K562 (cell line): ENCODE measurements around the gene SNX19. TPM values are rescaled to one million over a fixed set of nuclear protein-coding genes. Genes with fewer than 3 reads are reported as not detected.

ENCODE experiments used
- ATAC-seq: fragments of 200-7000 bp; cut with Tn5 transposase; 3 replicates; pipeline ENCODE4 v1.9.1; 2020; ENCODE audit warnings: moderate library complexity
- BruUV-seq: library from RNA; stranded (reverse); fragments of 400-500 nt; replicated peaks from 2 replicates; lab custom pipeline; 2021; lab: Mats Ljungman, UMichigan
- CTCF ChIA-PET: fragments of 300-600 bp; formaldehyde crosslinking; extraction: SDS; loops from one replicate; lab custom pipeline; 2021; ENCODE audit warnings: low intra/inter-chr PET ratio; lab: Yijun Ruan, JAX
- POLR2A ChIA-PET: fragments of 300-600, 350-650 bp; sonication (Branson Sonifier 250); formaldehyde crosslinking; extraction: SDS; loops from one replicate; lab custom pipeline; 2021; ENCODE audit warnings: antibody characterized with exemption, inconsistent platforms; lab: Yijun Ruan, JAX
- DNase-seq, 4 experiments: peaks; one replicate each; pipeline versions ENCODE4 v3.0.0 to v3.0.0-alpha.2; 2011 to 2018; ENCODE audit warnings: low spot score in 3 of 4, mixed read lengths in 3 of 4; ENCODE audit errors: extremely low read depth in 1 of 4
- FAIRE-seq: peaks from 2 replicates; lab custom pipeline; 2011; peaks lifted over from hg19 to GRCh38; lab: Jason Lieb, UNC
- H2AFZ ChIP-seq: 2 replicates; pipeline ENCODE4 v1.6.0; 2011; ENCODE audit warnings: low read depth, low read length, control low read depth, inconsistent platforms
- H3K27ac ChIP-seq: fragments of 200-600 bp; 3 replicates; pipeline ENCODE4 v1.8.0; 2011; ENCODE audit warnings: low read depth, mild to moderate bottlenecking, control low read depth, inconsistent platforms, low read length, moderate library complexity, mixed read lengths; ENCODE audit errors: extremely low read depth
- H3K27me3 ChIP-seq, 2 experiments: fragments of 300-600 bp in 1 of 2; 2 replicates in 1 of 2; 3 replicates in 1 of 2; pipeline versions ENCODE4 v1.6.0 to v1.8.0; 2011; ENCODE audit warnings: inconsistent platforms in 2 of 2, low read length in 2 of 2, mild to moderate bottlenecking in 1 of 2, mixed read lengths in 1 of 2, moderate library complexity in 1 of 2; ENCODE audit not compliant: control insufficient read depth in 2 of 2, insufficient read depth in 2 of 2
- H3K36me3 ChIP-seq: fragments of 300-600 bp; 3 replicates; pipeline ENCODE4 v1.8.0; 2011; ENCODE audit warnings: mild to moderate bottlenecking, low read length, inconsistent platforms; ENCODE audit not compliant: control insufficient read depth, insufficient read depth
- H3K4me1 ChIP-seq, 2 experiments: fragments of 200-600 bp in 1 of 2; replicated peaks in 1 of 2; 2 replicates in 1 of 2; 3 replicates in 1 of 2; pipeline versions ENCODE4 v1.5.1 to v1.8.0; 2011; ENCODE audit warnings: inconsistent platforms in 2 of 2, low read length in 2 of 2, mild to moderate bottlenecking in 1 of 2, mixed read lengths in 1 of 2, moderate library complexity in 1 of 2; ENCODE audit not compliant: control insufficient read depth in 2 of 2, insufficient read depth in 2 of 2
- H3K4me2 ChIP-seq: 2 replicates; pipeline ENCODE4 v1.6.1; 2011; ENCODE audit warnings: low read length, control low read depth, inconsistent platforms, mixed read lengths; ENCODE audit not compliant: insufficient read depth
- H3K4me3 ChIP-seq: fragments of 200-600 bp; sonication (generic), shearing (Covaris generic); 2 replicates; pipeline ENCODE4 v1.5.1; 2016; ENCODE audit warnings: control low read depth, inconsistent platforms
- H3K79me2 ChIP-seq: fragments of 200-600 bp; 3 replicates; pipeline ENCODE4 v1.8.0; 2011; ENCODE audit warnings: low read length, inconsistent platforms; ENCODE audit not compliant: control insufficient read depth, insufficient read depth
- H3K9ac ChIP-seq, 2 experiments: 2 replicates each; pipeline versions ENCODE4 v1.6.0 to v1.6.1; 2011; ENCODE audit warnings: low read depth in 2 of 2, low read length in 2 of 2, control low read depth in 1 of 2, inconsistent platforms in 1 of 2, mild to moderate bottlenecking in 1 of 2, mixed read lengths in 1 of 2; ENCODE audit not compliant: insufficient read depth in 1 of 2
- H3K9me1 ChIP-seq: one replicate; pipeline ENCODE4 v1.6.0; 2011; ENCODE audit warnings: inconsistent platforms, mild to moderate bottlenecking, low read length, moderate library complexity; ENCODE audit not compliant: control insufficient read depth, insufficient read depth
- H3K9me3 ChIP-seq: replicated peaks from 2 replicates; pipeline ENCODE4 v1.5.1; 2011; ENCODE audit warnings: low read depth, low read length, inconsistent platforms; ENCODE audit not compliant: control insufficient read depth, insufficient read depth
- H4K20me1 ChIP-seq: replicated peaks from 2 replicates; pipeline ENCODE4 v1.6.1; 2011; ENCODE audit warnings: low read length, inconsistent platforms, mixed read lengths; ENCODE audit not compliant: control insufficient read depth, insufficient read depth
- CTCFL ChIP-seq: IDR thresholded peaks from 2 replicates; pipeline ENCODE4 v1.6.1; 2011; ENCODE audit warnings: borderline replicate concordance, low read depth, mild to moderate bottlenecking, moderate library complexity, low read length; ENCODE audit not compliant: insufficient read depth, poor library complexity, severe bottlenecking
- DNMT1 ChIP-seq: fragments of 450-650 bp; IDR thresholded peaks from 2 replicates; pipeline ENCODE4 v1.6.1; 2016; ENCODE audit warnings: antibody characterized with exemption, mild to moderate bottlenecking
- KDM2B ChIP-seq: fragments of 250-450 bp; sonication (Bioruptor Pico); IDR thresholded peaks from 2 replicates; pipeline ENCODE4 v1.8.0; 2021; ENCODE audit warnings: mild to moderate bottlenecking, moderate library complexity
- KDM5B ChIP-seq: fragments of 200-600 bp; sonication (generic); IDR thresholded peaks from 2 replicates; pipeline ENCODE4 v1.6.1; 2012; ENCODE audit warnings: low read depth, mild to moderate bottlenecking, moderate library complexity, low read length, control low read depth, inconsistent platforms; ENCODE audit not compliant: insufficient replicate concordance
- KHSRP ChIP-seq: fragments of 450-650 bp; IDR thresholded peaks from 2 replicates; pipeline ENCODE4 v1.6.1; 2017
- MLX ChIP-seq, 2 experiments: fragments of 450-650 bp in 1 of 2; sonication (generic) in 1 of 2; formaldehyde crosslinking; conservative IDR thresholded peaks; 2 replicates each; pipeline versions ENCODE4 v1.4.0 to v1.8.1; 2020 to 2022; ENCODE audit warnings: mild to moderate bottlenecking in 1 of 2, missing genetic modification reagents in 1 of 2
- NR3C1 ChIP-seq: sonication (generic); formaldehyde crosslinking; IDR thresholded peaks from 2 replicates; pipeline ENCODE4 v1.8.1; 2022; ENCODE audit warnings: missing genetic modification reagents
- PTBP1 ChIP-seq: fragments of 200-400 bp; formaldehyde crosslinking; IDR thresholded peaks from 2 replicates; pipeline ENCODE4 v1.6.1; 2017; ENCODE audit warnings: low read depth, low read length
- SMC3 ChIP-seq: conservative IDR thresholded peaks from 2 replicates; pipeline ENCODE4 v1.6.1; 2011; ENCODE audit warnings: low read depth, low read length, improper control_type of control experiment; ENCODE audit not compliant: insufficient read depth
- SRSF9 ChIP-seq: fragments of 200-400 bp; formaldehyde crosslinking; IDR thresholded peaks from 2 replicates; pipeline ENCODE4 v1.6.1; 2017; ENCODE audit warnings: low read depth, low read length, borderline replicate concordance
- ZBTB2 ChIP-seq: fragments of 450-650 bp; IDR thresholded peaks from 2 replicates; pipeline ENCODE4 v1.6.1; 2016; ENCODE audit warnings: antibody characterized with exemption
- ZEB2 ChIP-seq: fragments of 450-650 bp; IDR thresholded peaks from 2 replicates; pipeline ENCODE4 v1.6.1; 2016
- ZNF134 ChIP-seq: fragments of 250-450 bp; sonication (Bioruptor Pico); conservative IDR thresholded peaks from 2 replicates; pipeline ENCODE4 v1.4.0; 2020
- ZNF740 ChIP-seq, 3 experiments: fragments of 200-800 bp in 1 of 3; sonication (Bioruptor generic) in 1 of 3; sonication (generic) in 1 of 3; formaldehyde crosslinking in 1 of 3; IDR thresholded peaks; 2 replicates each; pipeline versions ENCODE4 v1.6.1 to v1.8.0; 2016 to 2022; ENCODE audit warnings: mild to moderate bottlenecking in 2 of 3, missing compliant biosample characterization in 2 of 3, missing genetic modification characterization in 2 of 3, missing genetic modification reagents in 1 of 3
- WGBS: fragments of 100-300 bp; shearing (Covaris generic); methylation state at CpG from one replicate; pipeline ENCODE4 v1.1.6; 2016; ENCODE audit warnings: low coverage, mixed read lengths; ENCODE audit not compliant: insufficient coverage; ENCODE audit errors: missing lambda C conversion rate; 5-methylcytosine and 5-hydroxymethylcytosine counted together
- in situ Hi-C: fragments of 300-500 bp; cut with MboI; formaldehyde crosslinking; loops from 4 replicates; pipeline ENCODE4 v1.15.0; 2018; ENCODE audit warnings: inconsistent platforms, mixed read lengths
- intact Hi-C: fragments of 100-400 bp; cut with micrococcal nuclease; formaldehyde crosslinking; loops from 2 replicates; pipeline ENCODE4 v1.14.2; 2022
- polyA plus RNA-seq, 8 experiments: library from polyadenylated mRNA; depleted of rRNA in 4 of 8; stranded (reverse) in 5 of 8; unstranded in 3 of 8; fragments of >200 nt; fragmentation: Nextera tagmentation in 2 of 8; fragmentation: Illumina TruSeq in 1 of 8; extraction: Ambion mirVana in 2 of 8; extraction: Trizol in 1 of 8; gene quantifications; 2 replicates each; pipeline versions ENCODE4 v1.2.1 to v1.2.3, GENCODE V29; 2011 to 2014; ENCODE audit warnings: inconsistent platforms in 1 of 8, missing spikeins in 1 of 8
- total RNA-seq, 7 experiments: library from RNA; depleted of rRNA in 6 of 7; stranded (reverse); fragments of >200 nt in 6 of 7; fragmentation: Illumina TruSeq in 2 of 7; extraction: Trizol in 2 of 7; gene quantifications; 2 replicates each; pipeline versions ENCODE4 v1.2.1 to v1.2.3, GENCODE V29; 2011 to 2021; ENCODE audit warnings: low replicate concordance in 1 of 7

Gene SNX19
- total and polyA plus RNA-seq, 9 of the 15 experiments (the other 6 are each of a cell fraction or from before 2014, with no cell fraction given), result 2.2 to 31.3 (median 19.6) TPM

GRCh38 chr11:130861283-130861682 is 55.0 kb downstream of the SNX19 start:
- in situ Hi-C loops (loop anchor here (5.0 kb wide), 1 partner anchor 649 kb away; no protein-coding TSS in a partner anchor), intact Hi-C loops (no loop called here)
- no TSS peak for BruUV-seq
- Histone ChIP-seq H3K9me1 (no peaks in the 10 kb centered on the region), H3K79me2 (no peaks in the 10 kb centered on the region), H3K27me3 (peaks cover 8 to 20% of the 10 kb centered on the region in 2 experiments; a peak in 4 of 5 replicates), H3K4me3 (no peak overlapping the region), H3K9ac (no peak overlapping the region), H3K4me2 (no peak overlapping the region), H2AFZ (no peak overlapping the region), H4K20me1 (peaks cover 8% of the 10 kb centered on the region), H3K27ac (no peak overlapping the region), H3K4me1 (peaks cover 0 to 3% of the 10 kb centered on the region in 2 experiments; a peak in 1 of 5 replicates), H3K9me3 (no peaks in the 10 kb centered on the region), H3K36me3 (no peaks in the 10 kb centered on the region)
- TF ChIP-seq KDM2B (CRISPR knock-in tag) (no peak), KDM5B (no peak), ZNF740 (CRISPR knock-in tag; IDR thresholded peaks at IDR 0.05) (no peak), ZNF740 (tag; IDR thresholded peaks at IDR 0.05) (no peak), PTBP1 (no peak), NR3C1 (CRISPR knock-in tag) (no peak), DNMT1 (no peak), ZBTB2 (no peak), SRSF9 (no peak), CTCFL (no peak), ZNF134 (CRISPR knock-in tag) (no peak), KHSRP (no peak), SMC3 (no peak), ZEB2 (no peak), MLX (CRISPR knock-in tag; conservative IDR thresholded peaks at IDR 0.05) (no peak)
- ChIA-PET CTCF (interaction anchor here (1.2 to 8.7 kb wide), 4 partner anchors 34 to 648 kb away, joined by 4 to 259 read pairs (median 16); no protein-coding TSS in a partner anchor), POLR2A (no interaction called here)
- 2% methylated on average over 14 of the region's 14 CpGs for WGBS
- FAIRE-seq, result no peak
- no peak for DNase-seq
- ATAC-seq, result no peak
